HG02973 (cell line): ENCODE measurements around the gene SLC1A4.
"Not testable (repeated sequence)": the region's sequence is repeated elsewhere in the genome, so short reads cannot be mapped to it uniquely, and the experiment has no call there.

ENCODE experiments used
- ATAC-seq: cut with Tn5 transposase; IDR thresholded peaks from one replicate; pipeline ENCODE4 v1.9.1; 2021; ENCODE audit warnings: moderate library complexity; ENCODE audit not compliant: unreplicated experiment

Gene SLC1A4

GRCh38 chr2:64990876-64991275 lies 1.7 kb downstream of the SLC1A4 start:
- no peak for ATAC-seq

DNA sequence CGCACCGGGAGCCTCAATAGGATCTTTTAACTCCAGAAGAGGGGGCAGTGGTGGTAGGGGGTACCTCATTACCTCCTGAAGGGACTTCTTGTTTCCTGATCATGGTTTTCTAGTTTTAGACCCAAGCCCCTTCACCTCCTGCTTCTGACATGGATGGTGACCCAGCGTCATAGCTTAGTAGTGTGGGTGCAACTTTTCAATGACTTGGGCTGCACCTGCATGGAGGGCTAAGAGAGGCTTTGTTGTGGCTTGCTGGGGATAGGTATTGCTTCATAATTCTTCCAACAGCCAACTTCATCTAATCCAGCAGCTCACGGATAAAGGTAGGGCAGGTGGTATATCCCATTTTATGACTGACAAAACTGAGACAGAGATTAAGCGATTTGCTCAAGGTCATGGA lies 3.0 kb downstream of the SLC1A4 start:
- ATAC-seq = no peak

DNA sequence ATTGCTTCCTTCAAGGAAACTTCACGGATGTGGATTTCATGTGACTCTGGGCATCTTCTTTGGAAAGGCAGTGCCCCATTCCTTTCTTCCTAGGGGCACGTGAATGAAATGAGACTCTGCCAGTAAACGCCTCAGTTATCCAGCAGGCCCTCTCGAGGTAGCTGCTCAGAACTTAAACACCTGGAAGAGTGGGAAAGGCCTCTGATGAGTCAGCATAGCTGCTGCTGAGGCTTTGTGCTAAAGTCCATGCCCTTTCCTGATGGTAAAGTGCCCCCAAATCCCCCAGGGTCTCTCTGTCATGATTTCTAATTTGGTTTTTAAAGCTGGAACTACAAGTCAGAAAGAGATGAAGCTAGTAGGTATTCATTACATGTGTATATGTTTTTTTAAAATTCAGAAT lies 3.8 kb downstream of the SLC1A4 start:
- ATAC-seq = no peak

DNA sequence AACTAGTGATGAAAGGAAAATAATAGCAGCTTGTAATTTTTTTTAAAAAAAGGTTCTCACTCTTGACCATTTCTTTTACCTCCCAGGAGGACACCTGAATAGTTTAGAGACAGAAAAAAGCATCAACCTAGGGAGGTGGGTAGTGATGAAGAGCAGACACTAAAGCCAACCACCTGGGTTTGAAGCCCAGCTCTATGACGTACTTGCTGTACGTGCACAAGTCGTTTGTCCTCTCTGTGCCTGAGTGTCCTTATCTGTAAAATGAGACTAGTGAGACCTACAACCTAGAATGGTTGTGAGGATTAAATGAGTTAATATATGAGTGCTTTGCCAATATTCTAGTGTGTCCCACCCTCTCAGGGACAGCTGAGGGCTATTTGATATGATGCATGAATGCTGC lies 5.8 kb downstream of the SLC1A4 start:
- ATAC-seq = no peak

GRCh38 chr2:64996871-64997307 lies 7.7 kb downstream of the SLC1A4 start:
- ATAC-seq = no peak

DNA sequence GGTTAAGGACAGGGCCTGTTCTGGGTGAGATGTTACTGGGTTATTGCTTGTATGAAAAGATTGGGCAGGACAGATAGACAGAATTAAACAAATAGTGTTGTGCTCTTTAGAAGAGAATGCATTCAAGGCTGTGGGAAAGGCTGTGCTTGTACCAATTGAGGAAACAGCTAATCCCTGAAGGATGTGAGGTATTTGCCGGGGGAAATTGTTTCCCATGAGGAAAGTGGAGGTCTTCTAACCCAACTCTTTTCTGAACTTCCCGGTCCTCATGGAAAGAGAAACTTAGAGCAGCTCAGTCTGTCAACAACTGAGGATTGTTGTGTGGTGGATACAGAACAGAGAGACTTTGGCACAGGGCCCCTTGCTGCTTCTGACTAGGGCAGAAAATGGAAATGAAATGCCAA lies 9.5 kb downstream of the SLC1A4 start:
- no peak for ATAC-seq

DNA sequence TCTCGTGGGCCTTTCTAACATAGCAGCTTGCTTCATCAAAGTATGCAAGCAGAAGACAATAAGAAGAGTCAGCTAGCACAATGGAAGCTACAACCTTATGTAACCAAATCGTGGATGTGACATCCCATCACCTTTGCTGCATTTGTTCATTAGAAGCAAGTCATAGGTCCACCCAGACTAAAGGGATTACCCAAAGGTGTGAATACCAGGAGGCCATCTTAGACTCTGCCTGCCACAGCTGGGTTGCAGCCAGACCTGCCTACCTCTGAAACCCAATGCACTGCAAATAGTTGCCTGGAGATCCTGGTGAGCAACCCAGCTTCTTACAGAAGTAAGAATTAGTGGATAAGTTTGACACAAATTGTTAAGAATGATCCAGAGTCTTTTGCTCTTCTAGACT lies 10.6 kb downstream of the SLC1A4 start:
- ATAC-seq = no peak

- no peak for ATAC-seq
Observed at GRCh38 chr2:65000644-65001043, 11.4 kb downstream of the SLC1A4 start.

- ATAC-seq = no peak
Observed at GRCh38 chr2:65003037-65003436, 13.8 kb downstream of the SLC1A4 start.

DNA sequence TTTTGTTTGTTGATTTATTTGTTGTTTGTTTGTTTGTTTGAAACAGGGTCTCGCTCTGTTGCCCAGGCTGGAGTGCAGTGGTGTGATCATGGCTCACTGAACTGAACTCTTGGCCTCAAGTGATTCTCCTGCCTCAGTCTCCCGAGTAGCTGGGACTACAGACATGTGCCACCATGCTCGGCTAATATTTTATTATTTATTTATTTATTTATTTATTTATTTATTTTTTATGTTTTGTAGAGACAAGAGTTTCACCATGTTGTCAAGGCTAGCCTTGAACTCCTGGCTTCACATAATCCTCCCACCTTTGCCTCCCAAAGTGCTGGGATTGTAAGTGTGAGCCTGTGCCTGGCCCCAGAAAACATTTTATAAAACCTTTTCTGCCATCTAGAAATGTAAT lies 15.0 kb downstream of the SLC1A4 start:
- ATAC-seq = not testable (repeated sequence)

- no peak for ATAC-seq
Observed at GRCh38 chr2:65013776-65014175, 24.6 kb downstream of the SLC1A4 start.

DNA sequence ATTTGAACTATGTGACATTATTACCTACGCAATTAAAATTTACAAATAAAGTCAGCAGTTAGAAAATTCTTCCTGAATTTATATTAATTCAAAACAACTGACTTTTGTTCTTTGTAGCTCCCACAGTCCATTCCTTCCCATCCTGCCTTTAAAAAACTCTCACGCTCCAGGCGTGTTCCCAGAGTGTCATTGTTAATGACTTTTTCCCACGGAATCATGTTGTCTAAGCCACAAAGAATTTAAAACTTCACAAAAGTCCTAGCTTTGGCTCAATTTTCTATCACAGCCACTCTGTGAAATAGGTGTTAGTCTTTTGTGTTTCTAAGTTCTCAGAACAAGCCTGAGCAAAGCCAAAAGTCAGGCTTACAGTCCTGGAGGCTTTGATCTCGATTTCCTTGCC lies 26.5 kb downstream of the SLC1A4 start:
- ATAC-seq = no peak

GRCh38 chr2:65016789-65017188 lies 27.6 kb downstream of the SLC1A4 start:
- ATAC-seq = no peak

- no peak for ATAC-seq
Observed at GRCh38 chr2:65017335-65017734, 28.1 kb downstream of the SLC1A4 start.

DNA sequence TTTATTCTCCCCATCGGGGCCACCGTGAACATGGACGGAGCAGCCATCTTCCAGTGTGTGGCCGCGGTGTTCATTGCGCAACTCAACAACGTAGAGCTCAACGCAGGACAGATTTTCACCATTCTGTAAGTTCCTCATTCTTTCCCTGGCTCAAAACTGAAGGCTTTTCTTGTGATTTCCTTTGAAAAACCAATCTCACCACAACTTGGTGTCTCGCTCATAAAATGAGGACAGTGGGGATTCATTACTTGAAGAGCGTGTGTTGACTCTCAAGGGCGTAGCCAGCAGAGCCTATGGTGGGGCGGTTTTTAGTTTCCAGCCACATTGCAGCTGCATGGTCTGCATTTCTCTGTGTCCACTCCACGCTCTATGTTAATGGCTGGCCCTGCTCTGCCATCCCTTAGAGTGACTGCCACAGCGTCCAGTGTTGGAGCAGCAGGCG lies 29.0 kb downstream of the SLC1A4 start:
- ATAC-seq = no peak

GRCh38 chr2:65019010-65019409 lies 29.8 kb downstream of the SLC1A4 start:
- no peak for ATAC-seq

- no peak for ATAC-seq
Observed at GRCh38 chr2:65019675-65020195, 30.5 kb downstream of the SLC1A4 start.

DNA sequence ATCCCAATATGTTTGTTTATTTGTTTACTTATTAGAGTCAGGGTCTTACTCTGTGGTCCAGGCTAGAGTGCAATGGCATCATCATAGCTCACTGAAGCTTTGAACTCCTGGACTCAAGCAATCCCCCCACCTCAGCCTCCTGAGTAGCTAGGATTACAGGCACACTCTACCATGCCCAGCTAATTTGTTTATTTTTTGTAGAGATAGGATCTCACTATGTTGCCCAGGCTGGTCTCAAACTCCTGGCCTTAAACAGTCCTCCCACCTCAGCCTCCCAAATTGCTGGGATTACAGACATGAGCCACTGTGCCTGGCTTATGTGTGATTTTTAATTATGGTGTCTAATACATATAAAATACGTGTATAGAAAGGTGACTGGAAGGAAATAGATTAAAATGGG lies 31.1 kb downstream of the SLC1A4 start:
- ATAC-seq = not testable (repeated sequence)

- ATAC-seq = no peak
Observed at GRCh38 chr2:65020943-65021528, 31.8 kb downstream of the SLC1A4 start.

GRCh38 chr2:65021709-65022108 lies 32.5 kb downstream of the SLC1A4 start:
- ATAC-seq = no peak

DNA sequence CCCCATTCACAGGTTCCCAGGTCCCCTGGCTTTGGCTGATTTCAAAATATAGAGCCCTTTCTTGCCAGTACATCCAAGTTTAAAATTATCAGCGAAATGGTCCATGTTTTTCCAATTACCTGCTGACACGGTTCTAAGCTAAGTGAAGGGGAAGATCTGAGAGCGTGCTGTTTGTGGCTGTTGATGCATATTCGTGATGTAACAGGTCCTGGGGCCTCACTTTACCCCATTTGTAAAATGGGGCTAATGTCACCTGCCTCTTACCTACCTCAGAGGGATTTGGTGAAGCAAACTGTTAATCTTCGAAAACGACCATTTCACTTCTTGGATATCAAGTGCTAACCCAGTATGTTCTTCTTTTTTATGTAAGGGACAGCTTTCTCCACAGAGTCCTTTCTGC lies 33.0 kb downstream of the SLC1A4 start:
- ATAC-seq = no peak

DNA sequence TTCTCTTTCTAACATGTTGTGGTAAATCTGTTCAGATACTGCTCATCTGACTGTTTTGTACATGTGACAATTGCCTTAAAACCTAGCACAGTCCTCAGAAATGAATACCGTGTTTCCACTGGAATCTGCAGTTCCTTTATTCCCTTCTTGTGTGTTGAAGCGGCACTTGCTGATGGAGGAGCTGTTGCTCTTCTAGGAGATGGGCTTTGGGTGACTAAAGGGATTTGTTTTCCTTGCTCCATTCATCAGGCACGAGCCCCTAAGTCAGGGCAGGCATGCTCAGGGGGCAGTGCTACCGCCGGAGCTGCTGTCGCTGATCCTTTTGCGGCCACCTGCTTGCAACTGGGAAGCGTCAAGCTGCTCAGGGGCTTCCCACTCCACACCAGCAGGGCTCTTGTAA lies 34.5 kb downstream of the SLC1A4 start:
- ATAC-seq = no peak

DNA sequence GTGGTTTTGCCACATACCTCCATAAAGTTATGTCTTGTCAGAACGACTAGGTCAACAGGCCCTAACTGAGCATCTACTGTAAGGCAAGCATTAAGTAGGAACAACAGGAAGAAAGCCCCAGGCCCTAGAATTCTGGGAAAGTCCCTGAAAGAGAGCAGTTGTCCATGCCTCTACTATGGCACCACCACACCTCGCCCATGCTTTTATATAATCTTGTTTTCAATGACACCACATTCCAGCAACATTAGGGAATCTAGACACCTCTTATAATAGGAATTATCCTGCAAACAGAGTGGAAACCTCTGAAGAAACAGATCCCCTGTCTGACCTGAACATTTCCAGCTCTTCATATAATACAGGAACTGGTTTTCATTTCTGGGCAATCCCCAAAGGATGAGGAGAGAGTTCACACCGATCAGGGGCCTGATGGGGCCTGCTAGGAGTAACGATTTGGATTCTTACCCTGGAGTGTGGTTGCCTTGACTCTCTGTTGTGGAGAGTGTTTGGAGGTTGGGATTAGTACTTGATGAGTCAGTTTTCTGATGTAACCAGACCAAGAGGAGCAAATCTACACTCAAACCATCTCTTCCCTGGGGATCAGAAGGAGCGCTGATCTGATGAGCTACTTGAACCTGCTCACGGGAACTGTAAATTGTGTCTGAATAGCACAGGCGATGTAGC lies 35.1 kb downstream of the SLC1A4 start:
- no peak for ATAC-seq
